ENCODE data around the gene SCYGR5.
"Not testable (repeated sequence)": the region's sequence is repeated elsewhere in the genome, so short reads cannot be mapped to it uniquely, and the experiment has no call there.

Gene SCYGR5, protein sequence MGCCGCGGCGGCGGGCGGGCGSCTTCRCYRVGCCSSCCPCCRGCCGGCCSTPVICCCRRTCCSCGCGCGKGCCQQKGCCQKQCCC
- total RNA-seq: 0 reads per million in 4 donors

DNA sequence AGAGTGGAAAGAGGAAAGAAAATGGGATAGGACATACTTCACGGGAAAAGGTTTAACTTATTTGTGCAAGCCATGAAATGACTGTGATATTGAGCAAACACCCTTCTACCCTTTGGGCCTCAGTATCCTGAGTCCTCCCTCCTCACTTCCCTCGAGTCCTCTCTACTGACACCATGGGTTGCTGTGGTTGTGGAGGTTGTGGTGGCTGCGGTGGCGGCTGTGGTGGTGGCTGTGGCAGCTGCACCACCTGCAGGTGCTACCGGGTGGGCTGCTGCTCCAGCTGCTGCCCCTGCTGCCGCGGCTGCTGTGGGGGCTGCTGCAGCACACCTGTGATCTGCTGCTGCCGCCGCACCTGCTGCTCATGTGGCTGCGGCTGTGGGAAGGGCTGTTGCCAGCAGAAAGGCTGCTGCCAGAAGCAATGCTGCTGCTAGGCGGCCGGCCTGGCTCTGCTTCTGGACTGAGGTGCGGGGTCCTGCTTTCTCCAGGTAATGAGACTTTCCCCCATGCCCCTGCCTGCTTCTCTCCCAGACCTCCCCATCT, at the start of gene SCYGR5:
Gene SCYGR5 (plus strand): TSS at position 174 of the 540 bp plus-strand sequence. CDS start 0 bp downstream, at position 174.
- DNase-seq: not testable (repeated sequence)

DNA sequence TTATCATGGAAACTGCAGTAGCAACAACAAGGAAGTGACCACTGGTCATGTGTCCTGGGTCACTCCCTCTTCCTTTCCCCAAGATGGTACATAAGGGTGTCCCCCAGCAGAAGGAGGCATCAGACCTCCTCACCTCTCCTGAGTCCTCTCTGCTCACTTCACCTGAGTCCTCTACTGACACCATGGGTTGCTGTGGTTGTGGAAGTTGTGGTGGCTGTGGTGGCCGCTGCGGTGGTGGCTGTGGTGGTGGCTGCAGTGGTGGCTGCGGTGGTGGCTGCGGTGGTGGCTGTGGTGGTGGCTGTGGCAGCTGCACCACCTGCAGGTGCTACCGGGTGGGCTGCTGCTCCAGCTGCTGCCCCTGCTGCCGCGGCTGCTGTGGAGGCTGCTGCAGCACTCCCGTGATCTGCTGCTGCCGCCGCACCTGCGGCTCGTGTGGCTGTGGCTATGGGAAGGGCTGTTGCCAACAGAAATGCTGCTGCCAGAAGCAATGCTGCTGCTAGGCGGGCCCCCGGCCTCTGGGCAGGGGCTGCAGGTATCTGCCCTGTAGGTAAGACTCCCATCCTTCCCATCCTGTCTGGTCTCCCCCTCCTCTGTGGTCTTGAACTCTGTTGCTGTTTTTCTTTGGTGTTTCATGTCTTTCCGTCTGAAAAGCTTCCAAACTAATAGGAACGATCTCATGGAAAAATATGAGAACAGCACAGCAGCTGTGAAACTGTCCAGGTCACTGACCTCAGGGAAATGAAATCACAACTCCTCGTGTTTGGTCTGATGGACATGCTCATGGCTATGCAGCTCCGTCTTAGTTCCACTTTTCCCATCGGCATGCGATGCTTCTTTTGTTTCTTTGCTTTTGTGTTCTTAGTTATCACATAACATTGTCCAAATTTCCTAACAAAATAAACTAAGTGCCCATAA, 49.0 kb upstream of the SCYGR5 start, which contains the start of gene SCYGR4:
Gene SCYGR4 (plus strand): TSS at position 183 of the 915 bp plus-strand sequence. CDS start 0 bp downstream, at position 183.
- no peak for DNase-seq

DNA sequence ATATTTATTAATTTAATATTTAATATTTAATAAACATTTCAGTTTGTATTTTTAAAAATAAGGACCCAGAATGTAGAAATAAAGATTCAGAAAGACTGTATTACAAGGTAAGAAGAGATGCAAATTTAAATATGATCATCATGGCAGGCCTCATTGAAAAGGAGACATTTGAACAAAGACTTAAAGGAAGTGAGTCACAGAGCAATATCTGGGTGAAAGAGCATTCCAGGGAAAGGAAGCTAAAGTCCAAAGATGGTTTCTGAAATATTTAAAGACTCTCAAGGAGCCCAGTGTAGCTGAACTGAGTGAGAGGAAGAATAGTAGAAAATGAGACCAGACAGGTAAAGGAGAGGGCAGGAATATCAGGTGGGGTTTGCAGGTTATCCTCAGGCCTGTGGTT, 43.4 kb upstream of the SCYGR5 start:
- DNase-seq: no peak

DNA sequence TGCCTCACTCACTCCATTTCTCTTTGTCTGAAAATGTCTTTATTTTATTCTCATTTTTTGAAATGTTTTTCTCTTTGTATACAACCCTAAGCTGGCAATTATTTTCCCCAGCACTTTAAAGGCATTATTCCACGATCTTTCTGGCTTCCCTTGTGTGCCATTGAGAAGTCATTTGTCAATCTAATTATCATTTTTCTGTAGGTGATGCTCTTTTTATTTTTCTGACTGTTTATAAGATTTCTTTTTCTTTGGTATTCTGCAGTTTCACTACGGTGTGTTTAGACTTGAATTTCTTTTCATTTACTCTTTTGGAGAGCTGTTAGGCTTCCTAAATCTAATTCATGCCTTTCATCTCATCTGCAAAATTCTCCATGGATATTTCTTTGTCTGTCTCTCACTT, 41.2 kb upstream of the SCYGR5 start:
- no peak for DNase-seq

DNA sequence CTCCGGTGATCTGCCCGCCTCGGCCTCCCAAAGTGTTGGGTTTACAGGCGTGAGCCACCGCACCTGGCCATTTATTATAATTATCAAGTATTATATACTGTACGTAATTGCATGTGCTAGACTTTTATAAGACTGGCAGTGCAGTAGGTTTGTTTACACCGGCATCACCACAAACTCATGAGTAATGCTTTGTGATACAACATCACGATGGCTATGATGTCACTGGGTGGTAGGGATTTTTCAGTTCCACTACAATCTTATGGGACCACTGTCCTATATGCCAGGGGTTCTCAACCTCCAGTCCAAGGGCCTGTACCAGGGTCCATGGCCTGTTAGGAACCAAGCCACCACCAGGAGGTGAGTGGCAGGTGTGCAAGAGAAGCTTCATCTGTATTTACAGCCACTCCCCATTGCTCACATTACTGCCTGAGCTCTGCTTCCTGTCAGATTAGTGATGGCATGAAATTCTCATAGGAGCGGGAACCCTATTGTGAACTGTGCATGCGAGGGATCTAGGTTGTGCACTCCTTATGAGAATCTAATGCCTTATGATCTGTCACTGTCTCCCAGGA, 39.9 kb upstream of the SCYGR5 start:
- DNase-seq: no peak

DNA sequence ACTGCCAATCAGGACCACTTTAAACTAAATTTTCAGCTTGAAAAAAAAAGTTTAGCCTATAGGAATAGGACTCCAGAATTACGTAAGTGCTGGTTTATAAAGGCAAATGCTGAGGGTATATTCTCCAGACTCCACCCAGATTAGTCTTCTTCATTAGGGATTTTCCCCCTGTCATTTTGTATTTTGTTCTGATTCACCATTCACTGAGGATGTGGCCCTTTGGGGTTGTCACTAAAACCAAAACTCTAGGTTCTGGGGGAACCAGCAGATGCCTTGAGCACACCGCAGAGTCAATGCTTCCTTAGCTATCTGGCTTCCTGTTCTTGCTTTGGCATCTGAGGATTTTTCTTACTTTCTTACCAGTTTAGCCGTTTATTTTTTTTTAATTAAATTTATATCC, 38.8 kb upstream of the SCYGR5 start:
- peak in 1 of 5 donors; percentile 13 for DNase-seq

DNA sequence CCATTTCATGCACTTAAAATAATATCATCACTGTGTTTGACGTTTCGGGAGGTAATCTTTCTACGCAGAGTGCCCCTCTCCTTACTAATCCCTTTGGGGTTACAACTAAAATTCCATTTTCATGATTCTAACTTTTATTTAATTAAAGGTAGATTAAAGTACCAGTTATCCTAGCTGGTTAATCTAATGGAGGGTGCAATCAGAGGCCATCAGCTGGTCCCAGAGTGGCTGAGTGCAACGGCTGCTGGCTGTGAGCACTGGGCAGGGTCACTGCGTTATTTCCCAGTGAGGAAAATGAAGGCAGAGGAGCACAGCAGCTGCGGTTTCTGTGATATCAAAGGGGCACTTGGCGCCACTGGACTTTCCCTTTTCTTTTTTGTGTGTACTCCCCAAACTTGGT, 37.2 kb upstream of the SCYGR5 start:
- no peak for DNase-seq

DNA sequence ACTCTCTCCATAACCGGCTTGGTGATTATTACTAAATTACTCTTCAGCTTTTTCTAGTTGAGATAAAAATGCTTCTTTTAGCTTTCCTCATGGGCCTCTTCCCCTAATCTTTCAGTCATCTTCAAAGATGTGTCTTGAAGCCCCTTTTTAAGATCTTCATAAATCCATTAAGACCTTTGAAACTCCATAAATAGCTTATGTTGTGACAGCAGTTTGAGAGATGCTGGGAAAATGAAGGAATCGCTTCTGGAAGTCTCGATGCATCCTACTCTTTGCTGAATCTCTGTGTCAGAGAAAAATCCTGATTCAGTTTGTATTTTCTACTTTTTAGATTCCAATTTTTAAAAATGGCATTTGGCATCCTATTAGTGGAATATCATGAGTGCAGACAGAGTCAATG, 36.3 kb upstream of the SCYGR5 start:
- DNase-seq: no peak

DNA sequence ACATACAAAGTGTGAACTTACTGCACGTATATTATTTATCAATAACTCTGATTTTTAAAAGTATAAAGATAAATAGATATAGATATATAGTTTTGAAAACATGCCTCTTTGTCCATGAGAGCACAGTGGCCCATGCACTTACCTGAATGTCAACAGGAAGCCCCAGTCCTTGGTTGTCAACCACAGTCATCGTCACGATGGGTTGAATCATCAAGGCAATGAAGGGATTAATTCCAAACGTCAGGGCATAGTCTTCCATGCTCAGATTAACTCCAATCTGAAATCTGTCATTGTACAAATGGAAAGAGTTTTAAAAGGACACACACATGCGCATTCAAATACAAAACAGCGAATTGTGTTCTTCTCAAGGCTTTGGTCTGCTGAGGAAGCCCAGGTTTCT, 33.8 kb upstream of the SCYGR5 start:
- DNase-seq: no peak

DNA sequence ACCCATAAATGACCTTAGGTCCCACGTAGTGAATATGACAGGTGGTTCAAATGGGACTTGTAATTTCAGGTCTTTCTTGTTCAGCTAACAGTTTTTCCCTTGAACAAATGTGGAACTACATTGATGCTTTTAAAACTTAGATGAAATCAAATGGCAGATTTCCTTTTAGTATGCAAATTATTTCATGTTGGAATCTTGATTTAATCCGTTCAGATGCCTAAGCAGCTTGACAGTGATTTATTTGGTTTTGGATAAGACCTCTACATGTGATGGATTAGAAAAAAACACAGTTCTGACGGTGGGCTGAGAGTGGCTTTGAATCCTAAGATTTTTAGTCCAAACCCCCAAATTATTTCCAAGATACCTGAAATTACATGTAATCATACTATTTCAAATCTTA, 32.4 kb upstream of the SCYGR5 start:
- DNase-seq: no peak

DNA sequence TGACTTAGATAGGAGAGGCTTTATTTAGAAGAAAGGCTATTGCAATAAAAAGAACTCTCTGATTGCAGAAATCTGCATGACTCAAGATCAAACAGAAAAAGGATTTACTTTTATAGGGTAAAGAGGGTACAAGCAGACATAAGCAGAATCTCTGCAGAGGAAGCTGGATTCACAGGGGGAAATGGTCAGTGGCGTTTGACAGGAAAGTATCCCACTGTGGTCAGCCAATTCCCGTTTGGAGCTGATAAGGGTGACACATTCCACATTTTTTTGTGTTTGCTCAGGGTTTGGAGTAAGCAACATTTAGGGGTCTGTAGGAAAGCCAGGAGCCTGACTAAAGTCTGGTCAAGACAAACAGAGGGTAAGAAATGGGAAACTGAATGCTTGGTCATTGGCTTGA, 23.9 kb upstream of the SCYGR5 start:
- DNase-seq: no peak

DNA sequence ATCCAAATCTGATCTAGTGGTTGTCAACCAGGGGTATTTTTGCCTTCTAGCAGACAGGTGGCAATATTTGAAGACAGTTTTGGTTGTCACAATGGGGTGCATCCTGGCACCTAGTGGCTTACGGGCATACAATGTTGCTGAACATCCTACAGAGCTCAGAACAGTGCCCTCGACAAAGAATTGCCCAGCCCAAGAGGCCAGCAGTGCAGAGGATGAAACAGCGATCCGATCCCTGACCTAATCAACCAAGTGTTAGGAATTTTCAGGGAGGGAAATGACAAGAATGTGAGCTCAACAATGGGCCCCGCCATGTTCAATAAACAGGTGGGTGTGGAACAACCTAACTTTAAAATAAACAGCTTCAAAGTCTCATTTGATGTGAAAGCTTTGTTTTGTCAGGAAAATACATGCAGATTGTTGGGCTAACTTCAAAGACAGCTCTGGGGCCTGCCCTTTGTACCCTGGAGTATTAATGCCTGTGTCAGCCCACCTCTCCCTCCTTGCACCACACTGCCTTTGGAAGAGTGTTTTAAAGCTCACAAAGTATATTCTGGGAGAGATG, 22.5 kb upstream of the SCYGR5 start:
- DNase-seq: no peak

DNA sequence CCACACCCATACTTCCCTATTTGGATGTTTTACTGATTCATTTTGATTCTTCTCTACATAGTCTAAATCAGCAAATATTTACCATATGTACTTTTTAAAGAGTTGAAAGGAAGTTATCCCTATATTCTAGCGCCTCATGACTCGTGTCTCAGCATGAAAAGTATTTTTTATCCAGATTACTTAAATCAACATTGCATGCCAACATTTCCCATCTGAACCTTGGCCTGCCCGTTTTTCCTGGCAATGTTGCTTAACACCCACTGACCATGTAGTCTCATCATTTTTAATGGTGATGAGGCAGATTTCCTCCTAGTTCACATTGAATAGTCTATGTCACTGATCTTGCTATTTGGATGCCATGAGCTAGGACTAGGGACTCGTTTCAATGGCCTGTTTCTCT, 13.2 kb upstream of the SCYGR5 start:
- no peak for DNase-seq

DNA sequence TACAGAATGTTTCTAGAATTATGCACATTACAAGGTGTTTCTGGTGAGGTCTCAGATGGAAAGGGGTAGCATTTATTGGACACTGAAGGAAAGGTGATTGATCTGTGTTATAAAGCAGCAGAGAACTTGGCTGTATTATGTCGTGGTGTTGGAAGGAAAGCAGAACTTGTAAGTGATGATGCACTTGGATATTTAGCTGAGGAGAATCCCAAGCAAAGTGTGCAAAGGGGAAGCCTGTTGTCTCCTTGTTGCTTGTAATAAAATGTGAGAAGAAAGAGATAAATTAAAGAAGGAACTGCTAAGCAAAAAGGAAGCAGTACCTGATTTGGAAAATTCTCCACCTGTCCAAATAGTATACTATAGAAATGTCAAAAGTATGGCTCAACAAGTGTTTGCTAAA, 12.2 kb upstream of the SCYGR5 start:
- DNase-seq: no peak

DNA sequence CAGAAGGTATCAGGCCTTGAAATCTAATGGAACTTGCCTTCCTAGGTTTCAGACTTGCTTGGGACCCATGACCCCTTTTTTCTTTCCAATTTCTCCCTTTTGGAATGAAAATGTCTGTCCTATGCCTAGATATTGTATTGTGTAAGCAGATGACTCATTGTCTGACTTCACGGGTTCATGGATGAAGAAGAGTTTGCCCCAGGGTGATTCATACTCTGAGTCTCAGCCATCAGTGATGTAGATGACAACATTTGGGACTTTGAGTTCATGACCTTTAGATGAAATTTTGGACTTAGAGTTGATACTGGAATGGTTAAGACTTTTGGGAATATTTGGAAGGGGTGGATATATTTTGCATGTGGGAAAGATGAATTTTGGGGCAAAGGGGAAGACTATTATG, 11.2 kb upstream of the SCYGR5 start:
- DNase-seq: no peak

DNA sequence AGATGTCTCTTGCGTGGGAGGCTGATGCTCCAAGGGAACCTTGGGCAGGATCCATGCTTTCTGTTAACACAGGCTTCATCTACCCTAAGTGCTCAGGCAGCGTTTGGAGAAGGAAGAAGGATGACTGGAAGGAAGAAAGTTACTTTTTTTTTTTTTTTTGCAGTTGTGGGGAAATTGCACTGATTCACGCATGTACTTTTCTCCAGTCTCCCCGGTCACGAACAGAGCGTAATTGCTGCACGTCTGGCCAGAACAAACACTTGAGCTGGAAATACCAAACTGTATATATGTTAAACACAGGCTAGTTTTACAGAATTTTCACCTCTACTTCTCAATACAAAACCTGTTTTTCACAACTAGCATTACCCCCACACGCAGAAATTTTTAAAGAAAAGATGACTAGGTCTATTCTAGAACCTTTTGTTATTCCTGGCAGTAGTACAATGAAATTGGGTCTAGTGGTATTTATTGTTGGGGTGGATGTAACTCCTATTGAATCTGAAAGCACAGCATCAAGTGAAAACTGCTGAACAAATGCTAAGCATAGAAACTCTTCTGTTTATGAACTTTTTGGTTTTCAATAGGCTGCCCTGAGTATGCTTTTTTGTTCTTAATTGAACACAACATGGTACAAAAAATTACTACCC, 9.3 kb upstream of the SCYGR5 start:
- no peak for DNase-seq

DNA sequence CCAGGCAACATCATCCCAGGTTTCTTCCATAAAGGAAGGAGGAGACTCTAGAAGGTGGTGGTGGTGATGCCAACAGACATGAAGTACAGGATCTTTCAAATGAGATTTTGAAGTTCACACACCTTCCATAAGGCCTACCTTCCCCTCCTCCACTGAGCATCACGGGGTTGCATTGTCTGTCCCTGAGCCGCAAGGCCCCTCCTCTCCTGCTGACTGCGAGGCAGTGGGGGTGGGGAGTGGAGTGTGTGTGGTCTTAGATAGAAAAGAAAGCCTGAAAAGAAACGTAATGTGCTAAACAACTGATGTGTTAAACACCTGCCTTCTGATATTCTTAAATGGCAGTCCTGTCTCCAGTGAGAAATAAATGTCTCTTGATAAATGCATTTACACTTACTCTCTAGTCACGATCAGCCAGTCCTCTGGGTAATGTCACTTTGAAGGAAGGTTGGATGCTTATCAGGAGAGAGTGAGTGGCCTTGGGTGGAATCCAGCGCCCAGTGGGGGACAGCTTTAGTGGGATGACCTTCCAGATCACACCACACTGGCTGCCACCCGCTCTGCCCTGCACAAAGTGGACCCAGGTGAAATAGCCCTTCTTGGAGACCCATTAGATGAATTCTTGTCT, 5.5 kb upstream of the SCYGR5 start:
- DNase-seq: no peak

DNA sequence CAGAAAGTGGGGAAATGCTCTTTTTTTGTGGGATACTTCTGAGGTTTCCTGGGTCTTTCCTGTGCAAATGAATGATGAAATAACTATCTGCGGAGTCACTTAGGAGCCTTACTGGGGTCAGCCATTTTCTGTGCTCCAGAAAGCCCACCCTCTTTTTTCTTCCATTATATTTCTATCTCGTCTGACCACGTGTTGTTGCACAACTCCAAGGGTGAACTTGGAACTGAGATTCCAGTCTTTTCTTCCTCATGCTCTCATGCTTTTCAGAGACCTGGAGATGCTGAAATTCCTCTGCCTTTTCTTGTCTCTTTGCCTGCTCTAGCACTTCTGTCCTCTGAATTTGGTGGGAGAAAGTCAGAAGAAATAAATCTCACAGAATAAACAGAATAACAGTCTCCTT, 4.8 kb upstream of the SCYGR5 start:
- no peak for DNase-seq

DNA sequence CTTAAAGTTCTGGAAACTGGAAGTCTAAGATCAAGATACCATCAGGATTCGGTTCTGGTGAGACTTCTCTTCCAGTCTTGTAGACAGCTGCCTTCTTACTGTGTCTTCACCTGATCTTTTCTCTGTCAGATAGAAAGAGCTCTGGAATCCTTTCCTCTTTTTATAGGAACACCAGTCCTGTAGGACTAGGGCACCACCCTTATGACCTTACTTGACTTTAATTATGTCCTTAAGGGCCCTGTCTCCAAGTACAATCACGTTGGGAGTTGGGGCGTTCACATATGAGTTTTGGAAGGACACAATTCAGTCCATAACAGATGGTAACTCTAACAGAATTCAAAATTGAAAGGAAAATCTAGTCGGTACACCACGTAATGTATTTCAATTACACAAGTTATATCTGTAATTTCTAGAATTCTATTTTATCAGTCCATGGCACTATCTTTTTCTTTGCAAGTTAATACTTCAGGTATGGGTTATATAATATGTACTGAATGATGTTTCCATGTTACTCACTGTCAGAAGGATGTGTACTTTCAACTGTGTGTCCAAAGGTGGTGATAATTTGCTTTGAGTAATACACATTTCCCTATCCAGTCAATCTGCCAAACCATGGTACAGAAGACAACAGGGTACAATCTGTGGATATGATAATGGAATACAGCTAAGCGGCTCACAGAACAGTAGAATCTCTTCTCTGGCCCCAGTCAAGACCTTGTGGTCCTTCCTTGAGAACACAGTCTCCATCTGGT, 1.2 kb upstream of the SCYGR5 start:
- no peak for DNase-seq

DNA sequence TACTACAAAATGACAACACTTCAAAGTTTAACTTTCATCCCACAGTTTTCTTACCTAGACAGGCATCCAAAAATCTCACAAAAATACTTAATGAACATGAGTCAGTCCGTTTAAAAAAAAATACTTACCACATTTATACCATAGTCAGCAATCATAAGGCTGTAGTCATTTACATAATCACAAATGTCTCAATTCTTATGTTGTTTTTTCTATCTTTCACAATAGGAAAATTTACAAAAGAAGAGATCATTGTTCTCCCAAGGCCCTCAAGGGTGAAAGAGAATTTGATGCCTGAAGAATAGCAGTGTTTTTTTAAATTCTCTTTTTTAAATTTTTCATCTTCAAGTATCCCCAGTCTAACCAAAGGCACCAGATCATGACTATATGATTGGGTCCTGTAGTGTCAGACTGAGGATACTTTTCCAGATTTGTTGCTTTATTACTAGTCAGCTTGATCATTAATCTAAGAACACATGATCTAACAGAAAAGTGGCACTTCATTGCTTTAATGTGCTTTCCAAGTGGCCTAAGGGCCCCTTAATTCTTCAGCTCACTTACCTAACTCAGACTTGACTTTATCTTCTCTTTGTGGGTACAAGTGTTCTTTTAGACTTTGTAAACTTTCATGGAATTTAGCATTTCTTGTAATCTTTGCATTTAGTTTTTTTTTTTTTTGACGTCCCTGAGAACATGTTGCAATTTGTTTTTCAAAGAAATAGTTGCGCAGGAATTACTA, 4.7 kb downstream of the SCYGR5 start:
- no peak for DNase-seq

DNA sequence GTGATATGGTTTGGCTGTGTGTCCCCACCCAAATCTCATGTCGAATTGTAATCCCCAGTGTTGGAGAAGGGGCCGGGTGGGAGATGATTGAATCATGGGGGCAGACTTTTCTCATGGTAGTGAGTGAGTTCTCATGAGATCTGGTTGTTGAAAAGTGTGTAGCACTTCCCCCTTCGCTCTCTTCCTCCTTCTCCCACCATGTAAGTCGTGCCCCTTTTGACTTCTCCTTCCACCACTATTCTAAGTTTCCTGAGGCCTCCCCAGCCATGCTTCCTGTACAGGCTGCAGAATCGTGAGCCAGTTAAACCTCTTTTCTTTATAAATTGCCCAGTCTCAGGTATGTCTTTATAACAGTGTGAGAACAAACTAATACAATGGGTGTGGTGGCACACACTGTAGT, 7.0 kb downstream of the SCYGR5 start:
- not testable (repeated sequence) for DNase-seq

Data from T-helper 1 cell (primary cell).